Panc1 (cell line): Measurements from ENCODE around the gene CAMK1D.

Source experiments
- POLR2AphosphoS5 ChIP-seq: IDR thresholded peaks from 2 replicates; pipeline ENCODE4 v1.6.1; 2012; ENCODE audit warnings: mild to moderate bottlenecking, low read depth, low read length, moderate library complexity
- TF ChIP-seq, protein P1 (sequence below), 2 experiments: IDR thresholded peaks; 2 replicates each; pipeline ENCODE4 v1.6.1; 2011 to 2012; ENCODE audit warnings: low read depth in 2 of 2, control low read depth in 1 of 2, low read length in 1 of 2, mild to moderate bottlenecking in 1 of 2, moderate library complexity in 1 of 2; ENCODE audit not compliant: insufficient read depth in 1 of 2
- TF ChIP-seq, protein P2 (sequence below): fragments of 450-650 bp; IDR thresholded peaks from 2 replicates; pipeline ENCODE4 v1.5.1; 2017; ENCODE audit warnings: mild to moderate bottlenecking

DNA sequence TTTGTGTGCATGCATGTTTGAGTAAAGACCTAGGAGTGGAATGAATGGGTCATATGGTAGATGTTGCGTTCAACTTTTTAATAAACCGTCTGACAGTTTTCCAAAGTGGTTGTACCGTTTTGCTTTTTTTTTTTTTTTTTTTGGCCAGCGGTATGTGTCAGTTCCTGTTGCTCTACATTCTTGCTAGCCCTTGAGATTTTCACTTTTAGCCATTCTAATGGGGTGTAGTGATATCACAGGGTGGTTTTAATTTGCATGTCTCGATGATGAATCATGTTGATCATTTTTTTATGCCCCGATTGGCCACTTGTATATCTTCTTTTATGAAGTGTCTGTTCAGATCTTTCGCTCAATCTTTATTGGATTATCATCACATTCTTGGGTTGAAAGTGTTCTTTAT lies 320.7 kb downstream of the CAMK1D start:
- TF ChIP-seq, protein P1, sequence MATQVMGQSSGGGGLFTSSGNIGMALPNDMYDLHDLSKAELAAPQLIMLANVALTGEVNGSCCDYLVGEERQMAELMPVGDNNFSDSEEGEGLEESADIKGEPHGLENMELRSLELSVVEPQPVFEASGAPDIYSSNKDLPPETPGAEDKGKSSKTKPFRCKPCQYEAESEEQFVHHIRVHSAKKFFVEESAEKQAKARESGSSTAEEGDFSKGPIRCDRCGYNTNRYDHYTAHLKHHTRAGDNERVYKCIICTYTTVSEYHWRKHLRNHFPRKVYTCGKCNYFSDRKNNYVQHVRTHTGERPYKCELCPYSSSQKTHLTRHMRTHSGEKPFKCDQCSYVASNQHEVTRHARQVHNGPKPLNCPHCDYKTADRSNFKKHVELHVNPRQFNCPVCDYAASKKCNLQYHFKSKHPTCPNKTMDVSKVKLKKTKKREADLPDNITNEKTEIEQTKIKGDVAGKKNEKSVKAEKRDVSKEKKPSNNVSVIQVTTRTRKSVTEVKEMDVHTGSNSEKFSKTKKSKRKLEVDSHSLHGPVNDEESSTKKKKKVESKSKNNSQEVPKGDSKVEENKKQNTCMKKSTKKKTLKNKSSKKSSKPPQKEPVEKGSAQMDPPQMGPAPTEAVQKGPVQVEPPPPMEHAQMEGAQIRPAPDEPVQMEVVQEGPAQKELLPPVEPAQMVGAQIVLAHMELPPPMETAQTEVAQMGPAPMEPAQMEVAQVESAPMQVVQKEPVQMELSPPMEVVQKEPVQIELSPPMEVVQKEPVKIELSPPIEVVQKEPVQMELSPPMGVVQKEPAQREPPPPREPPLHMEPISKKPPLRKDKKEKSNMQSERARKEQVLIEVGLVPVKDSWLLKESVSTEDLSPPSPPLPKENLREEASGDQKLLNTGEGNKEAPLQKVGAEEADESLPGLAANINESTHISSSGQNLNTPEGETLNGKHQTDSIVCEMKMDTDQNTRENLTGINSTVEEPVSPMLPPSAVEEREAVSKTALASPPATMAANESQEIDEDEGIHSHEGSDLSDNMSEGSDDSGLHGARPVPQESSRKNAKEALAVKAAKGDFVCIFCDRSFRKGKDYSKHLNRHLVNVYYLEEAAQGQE (IDR thresholded peaks at IDR 0.05; ENCODE audit: insufficient read depth in 1 of 2, low read depth in 2 of 2, low read length in 1 of 2), result no peak
- TF ChIP-seq, protein P2, sequence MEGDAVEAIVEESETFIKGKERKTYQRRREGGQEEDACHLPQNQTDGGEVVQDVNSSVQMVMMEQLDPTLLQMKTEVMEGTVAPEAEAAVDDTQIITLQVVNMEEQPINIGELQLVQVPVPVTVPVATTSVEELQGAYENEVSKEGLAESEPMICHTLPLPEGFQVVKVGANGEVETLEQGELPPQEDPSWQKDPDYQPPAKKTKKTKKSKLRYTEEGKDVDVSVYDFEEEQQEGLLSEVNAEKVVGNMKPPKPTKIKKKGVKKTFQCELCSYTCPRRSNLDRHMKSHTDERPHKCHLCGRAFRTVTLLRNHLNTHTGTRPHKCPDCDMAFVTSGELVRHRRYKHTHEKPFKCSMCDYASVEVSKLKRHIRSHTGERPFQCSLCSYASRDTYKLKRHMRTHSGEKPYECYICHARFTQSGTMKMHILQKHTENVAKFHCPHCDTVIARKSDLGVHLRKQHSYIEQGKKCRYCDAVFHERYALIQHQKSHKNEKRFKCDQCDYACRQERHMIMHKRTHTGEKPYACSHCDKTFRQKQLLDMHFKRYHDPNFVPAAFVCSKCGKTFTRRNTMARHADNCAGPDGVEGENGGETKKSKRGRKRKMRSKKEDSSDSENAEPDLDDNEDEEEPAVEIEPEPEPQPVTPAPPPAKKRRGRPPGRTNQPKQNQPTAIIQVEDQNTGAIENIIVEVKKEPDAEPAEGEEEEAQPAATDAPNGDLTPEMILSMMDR, result no peak
- TF ChIP-seq POLR2AphosphoS5, result no peak
